Measurements from ENCODE around the gene ENPEP.
"Not testable (repeated sequence)": the region's sequence is repeated elsewhere in the genome, so short reads cannot be mapped to it uniquely, and the experiment has no call there.

ENPEP gene

GRCh38 chr4:110475881-110476818 lies at the start of gene ENPEP:
ENPEP (plus strand) TSS chr4:110476155; CDS start chr4:110476415, 260 bp downstream.
- DNase-seq = no peak

- not testable (repeated sequence) for DNase-seq
These were observed 44.1 kb upstream of the ENPEP start for GRCh38 chr4:110431805-110432204.

GRCh38 chr4:110437292-110437691 lies 38.7 kb upstream of the ENPEP start:
- not testable (repeated sequence) for DNase-seq

- DNase-seq = not testable (repeated sequence)
These were observed 36.7 kb upstream of the ENPEP start for GRCh38 chr4:110439209-110439608.

GRCh38 chr4:110442309-110442708 lies 33.6 kb upstream of the ENPEP start:
- no peak for DNase-seq

- no peak for DNase-seq
These were observed 33.2 kb upstream of the ENPEP start for GRCh38 chr4:110442788-110443187.

GRCh38 chr4:110449947-110450346 lies 26.0 kb upstream of the ENPEP start:
- DNase-seq = no peak

- no peak for DNase-seq
These were observed 23.4 kb upstream of the ENPEP start for GRCh38 chr4:110452546-110452945.

- DNase-seq = no peak
These were observed 21.5 kb upstream of the ENPEP start for GRCh38 chr4:110454441-110454840.

- no peak for DNase-seq
These were observed 17.3 kb upstream of the ENPEP start for GRCh38 chr4:110458494-110459266.

- no peak for DNase-seq
These were observed 15.7 kb upstream of the ENPEP start for GRCh38 chr4:110460074-110460746.

GRCh38 chr4:110467400-110467799 lies 8.6 kb upstream of the ENPEP start:
- no peak for DNase-seq

GRCh38 chr4:110472583-110473329 lies 3.2 kb upstream of the ENPEP start:
- DNase-seq = no peak

- no peak for DNase-seq
These were observed 1.5 kb upstream of the ENPEP start for GRCh38 chr4:110474481-110474880.

GRCh38 chr4:110475080-110475479 lies 875 bp upstream of the ENPEP start:
- DNase-seq = not testable (repeated sequence)

GRCh38 chr4:110477836-110478235 lies 1.9 kb downstream of the ENPEP start:
- no peak for DNase-seq

- DNase-seq = no peak
These were observed 4.1 kb downstream of the ENPEP start for GRCh38 chr4:110480031-110480549.

- DNase-seq = no peak
These were observed 4.9 kb downstream of the ENPEP start for GRCh38 chr4:110480746-110481271.

GRCh38 chr4:110483516-110483915 lies 7.6 kb downstream of the ENPEP start:
- DNase-seq = no peak

GRCh38 chr4:110484029-110484428 lies 8.1 kb downstream of the ENPEP start:
- DNase-seq = no peak

GRCh38 chr4:110484767-110485166 lies 8.8 kb downstream of the ENPEP start:
- DNase-seq = no peak

GRCh38 chr4:110485452-110485851 lies 9.5 kb downstream of the ENPEP start:
- DNase-seq = no peak

Data from activated gamma-delta T cell treated with Interleukin-2 at 50 U/mL for 16 hours (primary cell).